Smooth muscle cell (in vitro differentiated cells): Measurements from ENCODE around the gene FRMD5. TPM values are rescaled to one million over a fixed set of nuclear protein-coding genes. Genes with fewer than 3 reads are reported as not detected.

Experiments
- DNase-seq: peaks from one replicate; lab custom pipeline; 2025; ENCODE audit not compliant: unreplicated experiment; lab: John Stamatoyannopoulos, UW
- H2AFZ ChIP-seq: fragments of 200-600 bp; sonication (generic); 2 replicates; pipeline ENCODE4 v1.6.0; 2016; ENCODE audit warnings: antibody characterized with exemption, low read depth, mild to moderate bottlenecking
- H3F3A ChIP-seq: fragments of 200-600 bp; sonication (generic); 2 replicates; pipeline ENCODE4 v1.6.0; 2017; ENCODE audit warnings: antibody characterized with exemption, low read depth
- H3K27ac ChIP-seq: fragments of 200-600 bp; sonication (generic); 2 replicates; pipeline ENCODE4 v1.5.1; 2016; ENCODE audit warnings: low read depth, mild to moderate bottlenecking
- H3K27me3 ChIP-seq: fragments of 200-600 bp; sonication (generic); 2 replicates; pipeline ENCODE4 v1.6.1; 2016; ENCODE audit warnings: low read depth, mild to moderate bottlenecking
- H3K36me3 ChIP-seq: fragments of 200-600 bp; sonication (generic); 2 replicates; pipeline ENCODE4 v1.5.1; 2016; ENCODE audit warnings: low read depth
- H3K4me1 ChIP-seq: fragments of 200-600 bp; sonication (generic); 2 replicates; pipeline ENCODE4 v1.5.1; 2016; ENCODE audit warnings: low read depth
- H3K4me2 ChIP-seq: fragments of 200-600 bp; sonication (generic); 2 replicates; pipeline ENCODE4 v1.6.0; 2016; ENCODE audit warnings: mild to moderate bottlenecking
- H3K4me3 ChIP-seq: fragments of 200-600 bp; sonication (generic); 2 replicates; pipeline ENCODE4 v1.5.1; 2016; ENCODE audit warnings: mild to moderate bottlenecking
- H3K79me2 ChIP-seq: fragments of 200-600 bp; sonication (generic); 2 replicates; pipeline ENCODE4 v1.6.0; 2016; ENCODE audit warnings: low read depth, mild to moderate bottlenecking
- H3K9ac ChIP-seq: fragments of 200-600 bp; sonication (generic); 2 replicates; pipeline ENCODE4 v1.6.0; 2016; ENCODE audit warnings: low read depth
- H3K9me3 ChIP-seq: fragments of 200-600 bp; sonication (generic); replicated peaks from 2 replicates; pipeline ENCODE4 v1.5.1; 2016; ENCODE audit warnings: low read depth
- H4K20me1 ChIP-seq: fragments of 200-600 bp; sonication (generic); 2 replicates; pipeline ENCODE4 v1.6.0; 2016; ENCODE audit warnings: low read depth
- CTCF ChIP-seq: fragments of 200-600 bp; sonication (generic); IDR thresholded peaks from 2 replicates; pipeline ENCODE4 v1.5.1; 2017; ENCODE audit warnings: borderline replicate concordance, mild to moderate bottlenecking, antibody characterized with exemption; ENCODE audit not compliant: insufficient read depth, poor library complexity, severe bottlenecking
- WGBS: methylation state at CpG from one replicate; pipeline ENCODE4 v1.1.7; 2016; ENCODE audit warnings: low lambda C conversion rate; 5-methylcytosine and 5-hydroxymethylcytosine counted together
- polyA plus RNA-seq: library from polyadenylated mRNA; unstranded; fragments of >200 nt; fragmentation: Nextera tagmentation; extraction: Ambion mirVana; gene quantifications from 2 replicates; pipeline ENCODE4 v1.2.1, GENCODE V29; 2016
- total RNA-seq: library from RNA; depleted of rRNA; stranded (reverse); fragments of >200 nt; gene quantifications from 2 replicates; pipeline ENCODE4 v1.2.3, GENCODE V29; 2014

Gene FRMD5
- total and polyA plus RNA-seq, 2 experiments from 2014 or later, result 0.46 to 7.2 TPM

- no peak for DNase-seq
- Histone ChIP-seq H3K9me3 (no peaks in the 10 kb centered on the region), H3K9ac (no peak overlapping the region), H3K27me3 (no peaks in the 10 kb centered on the region), H3K4me2 (no peak overlapping the region), H4K20me1 (no peaks in the 10 kb centered on the region), H3F3A (no peaks in the 10 kb centered on the region), H3K4me1 (no peaks in the 10 kb centered on the region), H3K79me2 (no peaks in the 10 kb centered on the region), H3K4me3 (no peak overlapping the region), H2AFZ (no peak overlapping the region), H3K36me3 (no peaks in the 10 kb centered on the region), H3K27ac (no peak overlapping the region)
- 98% methylated on average over 15 of the region's 15 CpGs for WGBS
- no peak for TF ChIP-seq CTCF
These were observed 205.1 kb downstream of the FRMD5 start for GRCh38 chr15:43989938-43990337.

GRCh38 chr15:43988900-43989299 lies 206.2 kb downstream of the FRMD5 start:
- 95% methylated on average over 13 of the region's 13 CpGs for whole genome bisulfite sequencing
- H3K79me2 ChIP-seq, result no peaks in the 10 kb centered on the region
- no peaks in the 10 kb centered on the region for H3K4me1 ChIP-seq
- no peaks in the 10 kb centered on the region for H4K20me1 ChIP-seq
- no peak for TF ChIP-seq CTCF
- H3K4me3 ChIP-seq, result no peak overlapping the region
- H2AFZ ChIP-seq, result no peak overlapping the region
- H3K27me3 ChIP-seq, result no peaks in the 10 kb centered on the region
- H3K36me3 ChIP-seq, result no peaks in the 10 kb centered on the region
- no peak for DNase-seq
- no peak overlapping the region for H3K9ac ChIP-seq
- H3K4me2 ChIP-seq, result no peak overlapping the region
- no peak overlapping the region for H3K27ac ChIP-seq
- no peaks in the 10 kb centered on the region for H3F3A ChIP-seq
- no peaks in the 10 kb centered on the region for H3K9me3 ChIP-seq

- TF ChIP-seq CTCF, result no peak
- no peak overlapping the region for H3K4me2 ChIP-seq
- no peaks in the 10 kb centered on the region for H4K20me1 ChIP-seq
- no peaks in the 10 kb centered on the region for H3K9me3 ChIP-seq
- WGBS, result 93% methylated on average over 1 of the region's 1 CpG
- H3K27ac ChIP-seq, result no peak overlapping the region
- H3K4me1 ChIP-seq, result no peaks in the 10 kb centered on the region
- H3K27me3 ChIP-seq, result no peaks in the 10 kb centered on the region
- no peaks in the 10 kb centered on the region for H3F3A ChIP-seq
- DNase-seq, result no peak
- H3K9ac ChIP-seq, result no peak overlapping the region
- no peak overlapping the region for H2AFZ ChIP-seq
- H3K79me2 ChIP-seq, result no peaks in the 10 kb centered on the region
- H3K36me3 ChIP-seq, result no peaks in the 10 kb centered on the region
- H3K4me3 ChIP-seq, result no peak overlapping the region
These were observed 207.1 kb downstream of the FRMD5 start for GRCh38 chr15:43987924-43988323.

GRCh38 chr15:43985976-43986680 lies 208.9 kb downstream of the FRMD5 start:
- no peak for DNase-seq
- H3K4me2 ChIP-seq, result no peak overlapping the region
- TF ChIP-seq CTCF, result no peak
- H3K4me3 ChIP-seq, result no peak overlapping the region
- no peaks in the 10 kb centered on the region for H3K79me2 ChIP-seq
- no peak overlapping the region for H2AFZ ChIP-seq
- no peak overlapping the region for H3K27ac ChIP-seq
- WGBS, result 74% methylated on average over 7 of the region's 7 CpGs
- no peak overlapping the region for H3K9ac ChIP-seq
- no peaks in the 10 kb centered on the region for H3F3A ChIP-seq
- no peaks in the 10 kb centered on the region for H4K20me1 ChIP-seq
- H3K4me1 ChIP-seq, result no peaks in the 10 kb centered on the region
- no peaks in the 10 kb centered on the region for H3K9me3 ChIP-seq
- H3K27me3 ChIP-seq, result no peaks in the 10 kb centered on the region
- no peaks in the 10 kb centered on the region for H3K36me3 ChIP-seq
